Vagina (tissue), 2 donors: ENCODE data around the gene ANTXR1. TPM values are rescaled to one million over a fixed set of nuclear protein-coding genes. Genes with fewer than 3 reads are reported as not detected.

Experiments
- DNase-seq, 2 donors: peaks; one replicate each; pipeline ENCODE4 v3.0.0-alpha.2; 2017; ENCODE audit errors: extremely low spot score in 2 of 2
- H3K27ac ChIP-seq: fragments of 200-600 bp; sonication (generic); one replicate; pipeline ENCODE4 v1.5.1; 2019
- H3K27me3 ChIP-seq: fragments of 200-600 bp; sonication (generic); one replicate; pipeline ENCODE4 v1.5.1; 2019
- H3K36me3 ChIP-seq, 2 donors: fragments of 200-600 bp; sonication (generic); one replicate each; pipeline ENCODE4 v1.5.1; 2017 to 2019
- H3K4me1 ChIP-seq: fragments of 200-600 bp; sonication (generic); one replicate; pipeline ENCODE4 v1.5.1; 2019
- H3K4me3 ChIP-seq, 2 donors: fragments of 200-600 bp; sonication (generic); 1 replicate in 1 of 2; 2 replicates in 1 of 2; pipeline ENCODE4 v1.5.1; 2016 to 2019
- H3K9me3 ChIP-seq: fragments of 200-600 bp; sonication (generic); one replicate; pipeline ENCODE4 v1.5.1; 2019
- POLR2A ChIP-seq, 2 donors: fragments of 450-650 bp; IDR thresholded peaks; one replicate each; pipeline ENCODE4 v1.6.1; 2017; ENCODE audit warnings: antibody characterized with exemption in 2 of 2, mild to moderate bottlenecking in 2 of 2, moderate library complexity in 2 of 2
- POLR2AphosphoS5 ChIP-seq, 2 donors: sonication (generic); formaldehyde crosslinking; IDR thresholded peaks; one replicate each; pipeline ENCODE4 v1.9.0; 2017; ENCODE audit warnings: antibody characterized with exemption in 2 of 2, mild to moderate bottlenecking in 2 of 2, low read depth in 1 of 2; ENCODE audit not compliant: insufficient read depth in 1 of 2
- intact Hi-C: fragments of 100-400 bp; cut with DNase I; formaldehyde crosslinking; loops from one replicate; pipeline ENCODE4 v1.15.1; 2023
- total RNA-seq: library from RNA; depleted of rRNA; stranded (reverse); fragments of >200 nt; gene quantifications from one replicate; pipeline ENCODE4 v1.2.3, GENCODE V29; 2016
- TF ChIP-seq, protein P1 (sequence below), 3 experiments: fragments of 450-650 bp in 2 of 3; fragments of 200-600 bp in 1 of 3; sonication (generic) in 1 of 3; IDR thresholded peaks; one replicate each; pipeline ENCODE4 v1.5.1; 2017 to 2019; ENCODE audit warnings: antibody characterized with exemption in 3 of 3, mild to moderate bottlenecking in 2 of 3, moderate library complexity in 2 of 3

The ANTXR1 gene
- total RNA-seq, 1 donor from 2014 or later, result 102 TPM

DNA sequence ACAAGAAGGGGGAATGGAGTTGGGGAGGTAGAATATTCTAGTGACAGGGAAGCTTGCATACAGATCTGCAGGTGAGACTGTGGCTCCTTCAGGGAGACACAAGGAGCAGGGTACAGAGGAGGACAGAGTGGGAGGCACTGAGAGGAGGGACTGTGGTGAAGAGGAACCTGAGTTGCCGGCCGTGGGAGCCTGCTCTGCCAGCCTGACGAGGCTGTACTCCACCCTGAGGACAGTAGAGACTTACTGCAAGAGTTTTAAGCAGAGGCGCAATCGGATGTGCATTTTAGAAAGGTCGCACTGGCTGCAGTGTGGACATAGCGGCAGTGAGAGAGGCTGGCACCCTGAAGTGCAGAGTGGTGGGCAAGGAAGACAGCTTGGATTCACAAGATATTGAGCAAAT is 188.3 kb downstream of the ANTXR1 start:
- no peaks in the 10 kb centered on the region for H3K27me3 ChIP-seq
- intact Hi-C loops, result no loop called here
- no peaks in the 10 kb centered on the region for H3K36me3 ChIP-seq
- TF ChIP-seq POLR2A (IDR thresholded peaks at IDR 0.05), result no peak
- no peak for TF ChIP-seq POLR2AphosphoS5 (IDR thresholded peaks at IDR 0.05; ENCODE audit: insufficient read depth in 1 of 2, low read depth in 1 of 2)
- TF ChIP-seq, protein P1, sequence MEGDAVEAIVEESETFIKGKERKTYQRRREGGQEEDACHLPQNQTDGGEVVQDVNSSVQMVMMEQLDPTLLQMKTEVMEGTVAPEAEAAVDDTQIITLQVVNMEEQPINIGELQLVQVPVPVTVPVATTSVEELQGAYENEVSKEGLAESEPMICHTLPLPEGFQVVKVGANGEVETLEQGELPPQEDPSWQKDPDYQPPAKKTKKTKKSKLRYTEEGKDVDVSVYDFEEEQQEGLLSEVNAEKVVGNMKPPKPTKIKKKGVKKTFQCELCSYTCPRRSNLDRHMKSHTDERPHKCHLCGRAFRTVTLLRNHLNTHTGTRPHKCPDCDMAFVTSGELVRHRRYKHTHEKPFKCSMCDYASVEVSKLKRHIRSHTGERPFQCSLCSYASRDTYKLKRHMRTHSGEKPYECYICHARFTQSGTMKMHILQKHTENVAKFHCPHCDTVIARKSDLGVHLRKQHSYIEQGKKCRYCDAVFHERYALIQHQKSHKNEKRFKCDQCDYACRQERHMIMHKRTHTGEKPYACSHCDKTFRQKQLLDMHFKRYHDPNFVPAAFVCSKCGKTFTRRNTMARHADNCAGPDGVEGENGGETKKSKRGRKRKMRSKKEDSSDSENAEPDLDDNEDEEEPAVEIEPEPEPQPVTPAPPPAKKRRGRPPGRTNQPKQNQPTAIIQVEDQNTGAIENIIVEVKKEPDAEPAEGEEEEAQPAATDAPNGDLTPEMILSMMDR (IDR thresholded peaks at IDR 0.05), result no peak
- no peak overlapping the region for H3K4me3 ChIP-seq
- no peak for DNase-seq
- H3K4me1 ChIP-seq, result peaks cover 48% of the 10 kb centered on the region
- H3K27ac ChIP-seq, result peak overlapping the region; percentile 82
- H3K9me3 ChIP-seq, result no peaks in the 10 kb centered on the region

DNA sequence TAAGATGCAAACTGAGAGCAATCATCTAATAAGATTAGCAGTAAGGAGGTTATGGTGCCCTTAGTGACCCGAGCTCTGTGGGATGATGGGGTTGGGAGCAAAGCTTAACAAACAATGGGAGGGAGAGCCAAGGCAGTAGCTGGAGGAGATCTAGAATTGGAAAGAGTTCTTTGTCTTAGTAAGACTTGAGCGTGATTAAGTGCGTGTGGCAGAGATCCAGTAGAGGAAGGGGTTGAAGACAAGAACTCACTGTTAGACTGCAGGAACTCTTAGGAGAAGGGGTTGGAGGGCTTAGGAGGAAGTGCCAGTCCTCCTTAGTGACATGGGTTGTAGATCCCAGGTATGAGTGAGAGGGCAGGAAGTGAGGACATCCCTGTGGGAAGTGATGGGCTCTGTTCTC is 189.3 kb downstream of the ANTXR1 start:
- no peaks in the 10 kb centered on the region for H3K27me3 ChIP-seq
- intact Hi-C loops, result no loop called here
- no peaks in the 10 kb centered on the region for H3K36me3 ChIP-seq
- no peak overlapping the region for H3K4me3 ChIP-seq
- TF ChIP-seq, protein P1 (IDR thresholded peaks at IDR 0.05), result no peak
- TF ChIP-seq POLR2A (IDR thresholded peaks at IDR 0.05) (no peak), POLR2AphosphoS5 (IDR thresholded peaks at IDR 0.05; ENCODE audit: insufficient read depth in 1 of 2, low read depth in 1 of 2) (no peak)
- peak overlapping the region; percentile 82 for H3K27ac ChIP-seq
- no peak for DNase-seq
- no peaks in the 10 kb centered on the region for H3K9me3 ChIP-seq
- H3K4me1 ChIP-seq, result peaks cover 39% of the 10 kb centered on the region

DNA sequence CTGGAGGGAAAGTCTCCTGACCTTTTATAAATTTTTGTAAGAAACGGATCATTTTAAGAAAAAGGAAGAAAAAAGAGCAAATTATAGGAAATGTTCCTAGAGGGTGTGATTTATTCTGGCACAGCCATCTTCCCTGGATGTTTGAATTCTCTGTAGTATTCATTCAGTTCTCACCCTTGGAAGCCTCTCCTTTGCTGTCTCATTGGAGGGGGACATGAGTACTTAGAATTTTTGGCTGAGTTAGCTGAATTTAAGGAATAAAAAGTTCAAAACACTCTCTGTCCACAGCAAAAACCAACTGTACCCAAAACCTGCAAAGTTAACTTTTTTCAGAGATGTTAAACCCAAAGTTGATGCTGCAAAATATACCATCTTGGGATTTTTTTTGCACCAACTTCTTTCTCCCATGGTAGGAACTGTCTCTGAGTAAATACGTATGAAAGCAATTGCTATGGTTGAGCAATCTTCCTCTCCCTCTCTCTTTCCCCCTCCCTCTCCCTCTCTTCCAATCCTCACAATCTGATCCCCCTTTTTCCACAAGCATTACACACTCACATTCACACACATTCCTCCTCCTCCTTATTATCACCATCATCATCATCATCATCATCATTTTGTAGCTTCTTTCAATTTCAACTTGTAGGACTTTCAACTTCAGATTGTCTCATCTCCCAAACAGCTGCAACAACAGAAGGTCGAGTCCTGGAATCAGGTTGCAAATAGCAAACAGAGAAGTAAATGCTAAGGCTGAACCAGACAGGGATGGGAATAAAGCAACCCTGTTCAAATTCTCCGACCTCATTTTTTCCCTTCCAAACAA is 190.4 kb downstream of the ANTXR1 start:
- no peak for DNase-seq
- intact Hi-C loops, result no loop called here
- Histone ChIP-seq H3K9me3 (no peaks in the 10 kb centered on the region), H3K36me3 (no peaks in the 10 kb centered on the region), H3K4me3 (no peak overlapping the region), H3K27me3 (no peaks in the 10 kb centered on the region), H3K4me1 (peaks cover 38% of the 10 kb centered on the region), H3K27ac (peak overlapping the region; percentile 11)
- TF ChIP-seq POLR2A (IDR thresholded peaks at IDR 0.05) (no peak), POLR2AphosphoS5 (IDR thresholded peaks at IDR 0.05; ENCODE audit: insufficient read depth in 1 of 2, low read depth in 1 of 2) (no peak)
- TF ChIP-seq, protein P1 (IDR thresholded peaks at IDR 0.05), result no peak

DNA sequence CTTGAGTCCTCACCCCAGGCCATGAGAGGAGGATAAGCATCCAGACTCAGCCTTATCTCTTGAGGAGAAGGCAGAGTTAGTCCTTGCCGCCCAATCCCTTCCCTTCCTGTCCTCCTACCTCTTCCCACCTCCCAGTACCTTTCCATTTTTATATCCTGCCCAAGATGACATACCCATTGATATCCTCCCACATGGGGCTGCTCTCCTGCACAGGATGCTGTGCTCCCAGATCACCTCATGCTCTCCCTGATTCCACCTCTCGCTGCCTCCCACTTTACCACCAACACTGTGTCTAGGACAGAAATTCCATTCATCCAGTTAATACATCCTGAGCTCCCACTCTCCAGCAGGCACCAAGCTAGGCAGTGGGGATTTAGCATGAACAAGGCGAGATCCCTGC is 191.7 kb downstream of the ANTXR1 start:
- H3K9me3 ChIP-seq, result no peaks in the 10 kb centered on the region
- peaks cover 29% of the 10 kb centered on the region for H3K4me1 ChIP-seq
- DNase-seq, result no peak
- H3K4me3 ChIP-seq, result no peak overlapping the region
- intact Hi-C loops, result no loop called here
- H3K27me3 ChIP-seq, result no peaks in the 10 kb centered on the region
- H3K27ac ChIP-seq, result peak overlapping the region; percentile 11
- no peaks in the 10 kb centered on the region for H3K36me3 ChIP-seq
- no peak for TF ChIP-seq POLR2A (IDR thresholded peaks at IDR 0.05)
- no peak for TF ChIP-seq POLR2AphosphoS5 (IDR thresholded peaks at IDR 0.05; ENCODE audit: insufficient read depth in 1 of 2, low read depth in 1 of 2)
- TF ChIP-seq, protein P1 (IDR thresholded peaks at IDR 0.05), result no peak

DNA sequence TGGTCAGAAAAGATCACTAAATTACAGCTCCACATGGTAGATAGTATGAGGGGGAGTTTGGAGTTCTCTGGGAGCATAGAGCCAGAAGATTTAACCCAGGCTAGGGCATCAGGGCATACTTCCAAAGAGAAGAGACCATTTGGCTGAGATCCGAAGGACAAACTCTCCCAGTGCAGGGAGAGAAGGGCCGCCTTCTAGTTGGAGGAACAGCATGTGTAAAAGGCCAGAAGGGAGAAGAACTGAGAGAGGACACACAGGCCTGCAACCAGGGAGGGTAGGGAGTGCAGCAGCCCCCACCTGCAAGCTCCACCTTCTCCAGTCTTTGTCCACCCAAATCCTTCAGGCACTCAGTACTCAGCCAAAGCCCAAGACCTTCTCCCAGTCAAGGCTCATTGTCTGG is 192.1 kb downstream of the ANTXR1 start:
- intact Hi-C loops, result no loop called here
- DNase-seq, result no peak
- no peak for TF ChIP-seq POLR2A (IDR thresholded peaks at IDR 0.05)
- TF ChIP-seq, protein P1 (IDR thresholded peaks at IDR 0.05), result no peak
- no peak for TF ChIP-seq POLR2AphosphoS5 (IDR thresholded peaks at IDR 0.05; ENCODE audit: insufficient read depth in 1 of 2, low read depth in 1 of 2)
- Histone ChIP-seq H3K4me3 (no peak overlapping the region), H3K27ac (peak overlapping the region; percentile 11), H3K36me3 (no peaks in the 10 kb centered on the region), H3K4me1 (peaks cover 26% of the 10 kb centered on the region), H3K9me3 (no peaks in the 10 kb centered on the region), H3K27me3 (no peaks in the 10 kb centered on the region)
